ENCODE results near the gene STUM. TPM values are rescaled to one million over a fixed set of nuclear protein-coding genes. Genes with fewer than 3 reads are reported as not detected.
"Not testable (repeated sequence)": the region's sequence is repeated elsewhere in the genome, so short reads cannot be mapped to it uniquely, and the experiment has no call there.

Gene STUM
- total RNA-seq, 1 donor from 2014 or later: 1.8 TPM

DNA sequence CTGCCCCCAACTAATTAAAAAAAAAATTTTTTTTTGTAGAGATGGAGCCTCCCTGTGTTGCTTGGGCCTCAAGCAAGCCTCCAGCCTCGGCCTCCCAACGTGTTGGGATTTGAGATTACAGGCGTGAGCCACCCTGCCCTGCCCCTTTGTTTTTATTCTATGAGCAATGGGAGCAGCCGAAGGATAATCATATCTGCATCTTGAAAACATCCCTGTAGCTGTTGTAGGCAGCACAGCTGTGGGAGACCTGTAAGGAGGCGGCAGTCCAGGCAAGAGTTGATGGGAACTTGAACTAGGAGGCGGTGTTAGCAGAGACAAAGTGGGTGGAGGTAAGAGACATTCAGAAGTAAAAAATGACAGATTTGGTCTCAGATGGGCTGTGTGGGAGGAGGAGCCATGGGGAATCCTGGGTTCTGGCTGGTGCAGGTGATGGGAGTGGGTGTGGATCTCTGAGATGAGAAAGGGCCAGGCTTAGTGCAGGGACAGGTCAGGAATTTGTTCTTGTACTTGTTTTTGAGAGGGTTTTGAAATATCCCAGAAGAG, 31.3 kb downstream of the STUM start:
- no peak for DNase-seq (ENCODE audit: low spot score)

DNA sequence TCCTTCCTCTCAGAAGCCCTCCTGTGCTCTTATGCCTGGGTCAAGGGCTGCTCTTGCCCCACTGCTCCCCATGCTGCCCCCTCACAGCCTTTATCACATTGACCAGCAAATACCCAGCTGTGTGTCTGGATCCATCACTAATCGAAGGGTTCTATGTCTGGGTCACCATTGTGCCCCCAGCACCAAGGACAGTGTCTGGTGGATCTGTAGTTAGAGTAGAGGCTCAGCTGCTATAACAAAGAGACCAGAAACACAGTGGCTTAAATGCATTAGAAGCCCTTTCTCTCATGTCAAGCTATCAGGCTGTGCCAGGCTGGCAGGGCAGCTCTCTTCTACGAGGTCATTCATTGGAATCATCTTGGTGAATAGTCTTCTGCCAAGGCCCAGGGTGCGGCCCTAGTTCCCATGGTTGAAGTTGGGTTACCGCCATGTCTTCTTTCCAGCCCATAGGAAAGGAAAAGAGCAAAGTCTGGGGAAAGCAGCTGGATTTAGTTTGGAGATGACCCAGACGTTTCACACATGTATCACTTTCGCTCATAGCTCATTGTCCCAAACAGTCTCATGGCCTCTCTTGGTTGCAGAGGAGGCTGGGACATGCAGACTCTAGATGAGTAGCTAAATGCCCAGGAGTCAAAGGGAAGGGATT, 32.2 kb downstream of the STUM start:
- no peak for DNase-seq (ENCODE audit: low spot score)

DNA sequence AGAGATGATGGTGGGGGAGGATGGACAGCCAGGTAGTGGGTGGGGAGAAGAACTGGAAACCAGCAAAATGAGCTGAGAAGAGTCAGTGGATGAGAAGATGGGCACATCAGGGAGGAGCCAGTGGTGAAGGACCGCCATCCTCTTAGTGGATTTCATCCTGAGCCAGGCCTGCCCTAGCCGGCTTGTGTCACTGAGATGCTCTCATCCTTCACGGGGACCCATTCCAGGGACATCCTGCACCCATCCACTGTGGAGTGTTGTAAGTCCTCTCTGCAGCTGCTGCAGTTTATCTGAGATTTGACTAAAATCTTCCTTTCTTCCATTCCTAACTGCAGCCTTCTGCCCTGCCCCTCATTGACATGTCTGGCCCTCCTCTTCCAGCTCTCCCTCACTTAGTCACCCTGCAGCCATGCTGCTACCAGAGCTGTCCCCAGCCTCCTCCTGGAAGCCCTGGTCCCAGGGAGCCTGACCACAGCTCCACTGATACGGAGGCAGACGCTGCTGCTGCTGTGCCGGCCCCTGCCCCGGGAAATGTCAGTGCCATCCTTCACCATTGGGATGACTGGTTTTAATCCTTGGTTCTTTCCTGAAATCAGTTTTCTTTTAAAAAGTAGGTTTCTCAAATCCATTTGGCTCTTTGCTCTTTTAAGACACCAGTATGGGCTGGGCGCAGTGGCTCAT, 33.2 kb downstream of the STUM start:
- no peak for DNase-seq (ENCODE audit: low spot score)

DNA sequence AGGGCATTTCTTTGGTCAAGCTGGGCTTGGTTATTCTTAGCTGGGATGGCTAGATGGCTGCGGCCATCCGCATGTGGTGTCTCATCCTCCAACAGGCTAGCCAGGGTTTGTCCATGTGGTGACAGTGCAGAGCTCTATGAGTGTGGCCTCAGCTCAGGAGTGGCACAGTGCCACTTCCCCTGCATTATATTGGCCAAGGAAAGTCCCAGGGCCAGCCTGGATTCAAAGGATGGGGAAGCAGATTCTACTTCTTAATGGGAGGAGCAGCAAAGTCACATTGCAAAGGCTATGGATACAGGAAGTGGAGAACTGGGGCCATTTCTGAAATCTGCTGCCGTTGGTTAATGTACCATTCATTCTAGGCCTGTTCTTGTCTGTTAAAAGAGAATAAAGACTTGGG, 34.4 kb downstream of the STUM start:
- DNase-seq (ENCODE audit: low spot score): no peak

DNA sequence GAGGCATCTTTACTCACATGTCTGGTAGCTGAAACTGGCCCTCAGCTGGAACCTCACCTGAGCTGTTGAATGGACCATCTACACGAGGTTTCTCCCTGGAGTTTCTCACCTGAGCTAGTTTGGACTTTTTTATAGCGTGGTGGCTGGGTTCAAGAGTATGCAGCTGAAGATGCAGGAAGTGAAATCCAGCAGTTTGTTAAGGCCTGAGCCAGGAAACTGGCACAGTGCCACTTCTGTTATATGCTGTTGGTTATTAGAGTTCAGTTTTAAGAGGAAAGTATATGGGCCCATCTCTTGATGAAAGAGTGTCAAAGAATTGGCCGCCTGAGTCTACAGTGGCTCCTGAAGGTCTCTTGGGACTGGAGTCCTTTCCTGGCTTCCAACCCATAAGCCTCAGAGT, 35.6 kb downstream of the STUM start:
- DNase-seq (ENCODE audit: low spot score): no peak

DNA sequence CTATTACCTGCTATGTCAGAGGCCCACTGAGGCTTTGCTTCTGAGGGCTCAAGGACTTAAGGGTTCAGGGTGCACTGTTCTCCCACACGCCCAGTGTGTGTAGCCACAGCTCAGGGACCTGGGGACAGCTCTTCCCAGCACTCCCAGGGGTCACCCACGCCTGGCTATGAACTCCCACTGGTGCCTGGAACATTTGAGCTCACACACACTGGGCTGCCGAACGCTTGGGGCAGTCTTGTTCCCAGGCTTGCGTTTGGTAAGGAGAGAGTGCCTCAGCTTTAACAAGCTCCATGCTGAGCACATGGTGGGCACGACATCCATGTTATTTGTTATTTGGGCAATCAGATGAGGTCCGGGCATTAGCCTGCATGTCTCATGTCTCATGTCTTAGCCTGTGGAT, 37.6 kb downstream of the STUM start:
- no peak for DNase-seq (ENCODE audit: low spot score)

DNA sequence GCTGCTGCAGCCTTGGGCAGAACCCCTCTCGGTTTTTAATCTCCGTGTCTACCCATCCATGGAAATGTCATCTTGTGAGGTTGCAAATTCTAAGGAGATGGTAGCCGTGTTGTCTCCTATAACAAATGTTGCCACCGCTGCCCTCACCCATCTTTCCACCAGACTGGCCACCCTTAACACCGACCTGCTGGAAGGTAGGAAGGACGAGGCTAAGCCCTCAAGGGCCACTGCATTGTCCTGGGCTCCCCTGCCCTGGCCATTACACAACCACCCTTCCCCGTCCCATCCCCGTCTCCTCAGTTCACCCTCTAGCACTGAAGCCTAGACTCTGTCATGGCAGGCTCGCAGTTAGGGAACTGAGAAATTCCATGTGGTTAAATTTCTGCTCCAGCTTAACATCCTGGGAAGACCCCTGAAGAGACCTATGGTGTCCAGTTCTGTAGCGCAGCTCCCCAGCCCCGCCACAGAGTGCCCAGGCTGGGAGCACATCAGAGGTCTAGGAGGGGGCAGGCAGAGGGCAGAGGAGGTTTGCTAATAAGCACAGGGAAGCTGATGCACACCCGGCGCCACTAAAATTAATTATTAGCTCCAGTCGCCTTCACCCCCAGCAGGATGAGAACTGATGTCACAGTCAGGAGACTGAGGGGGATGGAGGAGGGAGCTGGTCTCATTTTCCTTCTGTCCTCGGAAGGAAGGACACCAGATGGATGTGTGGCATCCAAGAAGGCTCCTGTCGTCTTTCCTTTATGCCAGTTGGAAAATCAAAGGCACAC, 38.3 kb downstream of the STUM start:
- DNase-seq (ENCODE audit: low spot score): no peak

DNA sequence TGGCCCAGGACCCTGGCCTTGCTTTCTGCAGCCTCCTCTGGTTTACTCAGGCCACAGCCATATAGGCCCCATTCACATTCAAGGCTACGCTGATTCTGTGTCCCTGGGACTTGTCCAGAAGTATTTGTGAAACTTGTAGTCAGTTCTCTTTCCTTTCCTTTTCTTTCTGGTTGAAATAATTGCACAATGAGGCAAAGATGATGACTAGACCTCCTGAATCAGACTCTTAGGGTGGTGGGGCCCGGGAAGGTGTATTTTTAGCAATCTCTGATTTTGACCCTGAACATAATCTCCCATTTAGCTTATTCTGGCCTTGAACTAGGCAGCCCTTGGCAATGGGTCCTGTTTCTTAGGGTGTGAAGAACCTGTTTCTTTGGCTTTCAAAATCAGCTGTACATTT, 39.9 kb downstream of the STUM start:
- DNase-seq (ENCODE audit: low spot score): no peak

DNA sequence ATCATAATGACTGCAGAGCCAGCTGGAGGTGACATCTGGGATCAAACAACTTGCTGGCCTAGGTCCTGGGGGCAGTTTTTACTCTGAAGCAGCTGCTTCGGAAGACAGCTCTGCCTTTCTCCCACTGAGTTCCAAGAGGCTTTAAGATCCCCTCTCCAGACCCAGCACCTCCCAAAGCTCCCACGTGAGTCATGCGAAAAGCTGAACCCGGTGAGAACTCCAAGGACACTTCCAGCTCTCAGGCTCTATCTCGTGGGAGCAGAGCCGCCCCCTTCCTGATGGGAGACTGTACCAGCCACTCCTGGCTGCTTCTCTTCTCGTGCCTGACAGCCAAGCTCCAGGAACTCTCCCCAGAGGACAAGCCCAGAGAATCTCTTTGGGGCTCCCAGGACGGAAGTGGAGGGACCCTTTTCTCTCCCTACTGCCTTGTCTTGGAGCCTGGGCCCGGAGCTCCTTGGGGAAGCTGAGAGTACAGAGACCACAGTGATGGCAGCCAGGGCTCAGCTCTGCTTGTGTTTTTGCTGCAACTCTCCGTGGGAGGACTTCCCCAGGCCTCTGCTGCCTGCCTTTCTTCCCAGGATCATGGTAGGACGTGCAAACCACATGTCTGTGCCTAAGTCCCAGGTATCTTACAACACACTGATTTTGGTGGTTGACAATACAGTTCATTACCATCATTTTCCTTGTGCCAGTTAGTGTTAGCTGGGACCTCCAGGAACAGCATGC, 40.6 kb downstream of the STUM start:
- DNase-seq (ENCODE audit: low spot score): no peak

DNA sequence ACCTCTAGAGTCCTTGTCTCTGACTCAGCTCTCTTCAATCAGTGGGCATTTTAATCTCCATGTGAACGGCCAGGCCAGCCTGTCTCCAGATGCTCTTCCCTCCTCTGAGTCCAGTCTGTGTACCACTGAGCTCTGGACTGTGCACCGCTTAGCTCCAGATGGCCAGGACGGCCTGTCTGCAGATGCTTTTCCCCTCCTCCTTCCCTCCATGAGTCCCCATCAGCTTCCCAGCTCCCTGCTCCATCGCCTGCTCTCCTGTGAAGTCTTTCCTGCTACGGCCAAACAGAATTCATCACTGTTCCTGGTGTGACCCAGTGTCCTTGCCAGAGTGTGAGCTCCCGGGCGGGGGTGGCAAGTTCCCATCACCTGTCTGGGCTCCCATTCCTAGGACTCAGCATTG, 42.0 kb downstream of the STUM start:
- no peak for DNase-seq (ENCODE audit: low spot score)

DNA sequence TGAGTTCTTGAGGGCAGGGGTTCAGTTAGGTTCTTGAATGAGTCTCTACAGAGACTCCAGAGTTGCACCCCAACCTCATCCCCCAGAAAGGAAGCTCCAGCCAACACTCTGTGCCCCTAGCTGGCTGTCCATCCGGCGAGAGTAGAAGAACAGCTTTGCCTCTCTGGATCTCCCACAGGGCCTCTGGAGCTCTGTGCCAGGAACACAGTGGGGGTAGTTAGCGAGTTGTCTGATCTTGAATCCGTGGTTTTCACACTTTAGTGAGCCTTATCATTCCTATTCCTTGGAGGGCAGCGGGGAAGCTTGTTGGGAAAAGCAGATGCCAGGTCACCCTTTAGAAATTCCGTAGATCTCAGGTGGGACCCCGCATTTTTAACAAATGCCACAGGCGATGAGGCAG, 45.0 kb downstream of the STUM start:
- no peak for DNase-seq (ENCODE audit: low spot score)

DNA sequence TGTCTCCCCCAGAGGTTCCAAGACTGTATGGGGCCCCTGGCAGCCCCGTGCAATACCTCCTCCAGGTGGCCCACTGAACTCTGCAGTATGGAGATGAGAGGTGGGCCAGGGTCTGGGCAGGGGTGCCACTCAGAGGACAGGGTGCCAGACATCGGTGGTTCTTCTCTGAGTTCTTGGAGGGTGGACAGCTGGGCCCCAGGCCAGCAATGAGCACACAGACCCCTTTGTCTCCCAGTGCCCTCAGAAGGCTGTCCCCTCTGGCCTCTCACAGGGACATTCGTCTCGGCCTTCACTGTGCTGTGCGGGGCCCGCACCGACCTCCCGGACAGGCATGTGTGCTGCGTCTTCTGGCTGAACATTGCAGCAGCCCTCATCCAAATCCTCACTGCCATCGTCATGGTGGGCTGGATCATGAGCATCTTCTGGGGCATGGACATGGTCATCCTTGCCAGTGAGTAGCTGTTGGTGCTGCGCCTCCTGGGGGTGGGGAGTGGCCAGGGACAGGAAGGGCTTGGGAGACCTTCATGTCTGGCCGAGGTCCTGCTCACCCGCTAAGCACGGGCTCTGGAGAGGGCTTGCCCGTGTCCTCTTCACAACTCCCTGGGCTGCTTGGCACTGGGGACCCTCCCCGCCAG, 48.1 kb downstream of the STUM start:
- DNase-seq (ENCODE audit: low spot score): no peak

DNA sequence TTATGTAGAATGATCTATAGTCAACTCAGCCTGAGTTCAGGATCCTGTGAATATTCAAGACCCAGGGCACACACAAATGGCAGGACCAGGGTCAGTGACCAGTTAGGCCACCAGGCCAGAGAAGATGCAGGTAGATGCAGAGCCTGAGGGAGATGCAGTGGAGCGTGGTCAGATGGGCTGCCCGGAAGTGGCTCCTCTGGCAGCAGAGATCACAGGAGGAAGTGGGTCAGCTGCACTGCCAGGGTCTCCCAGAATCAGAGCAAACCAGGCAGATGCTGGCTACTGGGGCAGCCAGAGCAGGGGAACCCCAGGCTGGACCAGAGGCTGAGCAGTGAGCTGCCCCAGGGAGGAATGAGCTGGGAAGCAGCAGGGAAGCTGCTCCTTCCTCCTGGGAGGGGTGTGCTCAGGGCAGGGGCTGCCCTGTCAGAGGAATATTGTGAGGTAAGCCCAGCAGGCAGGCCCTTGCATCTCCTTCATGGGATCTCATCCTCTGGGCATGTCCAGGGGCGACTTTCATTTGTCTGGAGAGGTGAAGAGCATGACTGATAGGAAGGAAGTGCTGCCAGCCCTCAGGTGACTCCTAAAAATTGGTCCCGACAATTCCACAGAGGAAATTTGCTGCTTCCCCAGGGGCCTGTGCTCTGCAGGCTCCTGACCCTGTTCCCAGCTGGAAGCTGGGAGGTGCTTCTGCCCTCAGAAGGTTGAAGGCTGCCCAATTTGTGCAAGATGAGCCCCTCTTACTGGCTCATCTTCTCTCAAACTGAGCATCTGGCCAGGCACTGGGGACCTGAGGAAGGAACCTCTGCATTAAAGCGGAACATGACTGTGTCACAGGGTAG, 49.3 kb downstream of the STUM start:
- DNase-seq (ENCODE audit: low spot score): no peak

DNA sequence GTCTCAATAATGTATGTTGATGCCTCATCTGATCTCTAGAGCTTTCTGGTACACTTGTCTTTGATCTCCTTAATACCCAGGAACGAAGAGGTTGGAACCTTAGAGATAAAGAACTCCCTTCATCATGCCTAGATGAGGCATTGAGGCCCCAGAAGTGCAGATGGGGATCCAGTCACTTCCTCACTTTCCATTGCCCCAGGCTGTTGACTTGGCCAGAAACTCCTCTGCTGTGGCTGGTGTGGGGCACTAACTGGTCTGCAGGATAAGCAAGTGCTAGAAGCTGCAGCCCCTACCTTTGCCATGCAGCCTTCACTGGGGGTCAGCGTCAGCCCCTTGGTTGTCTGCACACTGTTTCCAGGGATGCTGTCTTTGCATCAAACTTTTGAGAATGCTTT, 49.9 kb downstream of the STUM start:
- DNase-seq (ENCODE audit: low spot score): no peak

DNA sequence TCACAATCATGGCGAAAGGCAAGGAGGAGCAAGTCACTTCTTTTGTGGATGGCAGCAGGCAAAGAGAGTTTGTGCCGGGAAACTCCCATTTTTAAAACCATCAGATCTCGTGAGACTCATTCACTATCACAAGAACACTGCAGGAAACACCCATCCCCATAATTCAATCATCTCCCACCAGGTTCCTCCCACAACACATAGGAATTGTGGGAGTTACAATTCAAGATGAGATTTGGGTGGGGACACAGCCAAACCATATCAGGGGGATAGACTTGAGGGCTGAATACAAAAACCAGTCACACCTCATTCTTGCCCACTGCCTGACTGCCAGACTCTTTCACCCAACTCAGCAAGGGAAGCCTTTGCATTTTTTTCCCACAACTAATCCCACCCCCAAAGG, 50.4 kb downstream of the STUM start:
- not testable (repeated sequence) for DNase-seq (ENCODE audit: low spot score)

DNA sequence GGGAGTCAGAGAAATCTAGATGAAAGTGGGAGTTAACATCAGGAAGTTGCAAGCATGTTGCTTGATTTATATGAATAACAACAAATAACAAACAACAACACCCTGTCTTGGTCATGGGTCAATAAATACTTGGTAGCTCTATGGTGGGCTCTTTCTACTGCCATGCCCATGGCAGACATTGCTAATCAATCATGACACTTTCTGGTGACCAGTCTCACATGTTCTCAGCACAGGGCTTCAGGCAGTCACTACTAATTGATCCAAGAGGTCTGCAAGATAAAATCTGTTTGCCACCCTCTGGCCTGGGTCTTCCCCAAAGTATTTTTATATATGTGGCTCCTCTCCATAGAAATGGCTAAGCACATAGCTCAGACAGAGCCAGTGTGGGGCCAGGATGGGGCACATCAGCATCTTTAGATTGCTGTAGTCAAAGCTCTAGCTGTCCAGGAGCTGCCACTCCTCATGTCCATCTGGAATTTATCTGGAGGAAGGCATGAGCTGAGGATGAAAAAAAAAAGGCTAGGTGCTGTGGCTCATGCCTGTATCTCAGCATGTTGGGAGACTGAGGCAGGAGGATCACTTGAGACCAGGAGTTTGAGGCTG, 51.2 kb downstream of the STUM start:
- no peak for DNase-seq (ENCODE audit: low spot score)

DNA sequence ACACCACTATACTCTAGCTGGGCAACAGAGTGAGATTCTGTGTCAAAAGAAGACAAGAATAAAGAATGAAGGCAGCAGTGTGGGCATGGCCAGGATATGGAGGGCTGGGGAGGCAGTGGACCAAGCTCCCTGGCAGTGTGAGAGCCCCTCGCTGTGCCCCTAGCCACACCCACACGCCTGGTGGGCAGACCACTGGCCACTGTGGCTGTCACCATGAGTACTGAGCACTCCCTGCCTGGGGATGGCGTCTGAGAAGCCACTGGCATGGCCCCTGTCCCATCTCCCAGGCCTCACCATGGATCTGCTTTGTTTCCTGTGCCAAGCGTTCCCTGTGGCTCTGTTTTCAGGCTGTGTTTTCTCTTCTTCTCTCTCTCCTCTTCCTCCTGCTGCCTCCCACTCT, 51.7 kb downstream of the STUM start:
- no peak for DNase-seq (ENCODE audit: low spot score)

DNA sequence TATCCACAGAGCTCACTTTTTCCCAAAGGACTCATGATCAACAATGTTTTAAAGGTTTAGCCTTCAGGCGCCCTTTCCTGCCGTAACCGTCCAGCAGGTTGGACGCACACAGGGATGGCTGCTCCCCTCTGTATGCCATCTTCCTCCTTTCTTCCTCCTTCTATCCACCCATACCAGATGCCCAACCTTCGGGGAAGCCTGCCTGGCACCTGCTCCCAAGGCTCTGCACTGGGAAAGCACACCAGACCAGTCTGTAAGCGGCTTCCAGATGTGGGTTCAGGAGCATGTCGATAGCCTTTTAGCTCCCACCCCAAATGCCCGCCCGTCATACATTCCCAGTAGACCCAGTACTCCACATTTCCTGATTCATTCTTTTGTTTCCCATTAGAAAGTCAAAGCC, 52.9 kb downstream of the STUM start:
- DNase-seq (ENCODE audit: low spot score): no peak

DNA sequence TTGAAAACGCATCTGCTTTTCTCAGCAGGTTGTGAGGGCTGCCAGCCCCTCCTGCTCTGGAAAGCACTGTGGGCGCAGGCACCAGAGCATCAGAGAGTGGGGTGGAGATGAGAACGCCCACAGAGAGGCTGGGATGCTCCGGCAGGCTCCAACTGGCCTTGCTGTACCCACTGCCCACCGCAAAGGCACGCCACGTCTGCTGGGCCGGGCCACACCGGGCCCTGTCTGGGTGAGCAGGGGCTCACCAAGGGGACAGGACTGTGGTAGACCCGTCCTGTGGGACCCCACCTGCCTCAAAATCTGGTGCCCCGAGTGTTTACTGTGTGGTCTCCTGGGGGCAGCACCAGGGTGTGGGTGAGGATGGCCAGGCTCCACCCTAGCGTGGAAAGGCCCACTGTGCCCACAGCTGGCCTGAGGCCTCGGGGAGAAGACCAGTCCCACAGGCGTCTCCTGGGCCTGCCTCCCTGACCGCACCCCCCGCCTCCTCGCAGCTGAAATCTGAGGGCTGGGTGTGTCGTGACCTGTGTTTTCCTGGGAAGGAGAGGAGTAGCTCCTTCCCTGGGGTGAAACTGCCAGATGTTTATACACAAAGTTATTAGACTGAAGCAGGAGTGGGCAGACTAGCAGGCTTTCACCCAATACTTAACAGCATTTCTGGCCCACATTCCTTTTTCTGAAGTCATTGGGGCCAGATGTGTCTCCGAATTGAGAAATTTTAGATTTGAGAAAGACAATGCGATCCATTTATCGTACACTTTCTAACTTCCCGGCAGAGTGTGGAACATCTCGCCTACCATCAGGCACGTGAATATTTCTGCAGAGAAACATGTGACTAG, 53.8 kb downstream of the STUM start:
- no peak for DNase-seq (ENCODE audit: low spot score)

Measured in mesenteric fat pad (tissue), 1 donor.